CD14-positive monocyte (primary cell): ENCODE measurements around the gene SMPD3. TPM values are rescaled to one million over a fixed set of nuclear protein-coding genes. Genes with fewer than 3 reads are reported as not detected.

Source experiments
- DNase-seq, 3 donors: peaks; one replicate each; pipeline ENCODE4 v3.0.0-alpha.2; 2011 to 2022
- H2AFZ ChIP-seq: 2 replicates; pipeline ENCODE4 v1.6.0; 2012; ENCODE audit warnings: mild to moderate bottlenecking, low read depth, low read length, inconsistent platforms; ENCODE audit not compliant: insufficient read depth, poor library complexity, severe bottlenecking
- H3K27ac ChIP-seq, 2 donors: 1 replicate in 1 of 2; 2 replicates in 1 of 2; pipeline ENCODE4 v1.5.1; 2012 to 2013; ENCODE audit warnings: low read length in 2 of 2, control low read depth in 1 of 2, inconsistent platforms in 1 of 2, low read depth in 1 of 2, mild to moderate bottlenecking in 1 of 2
- H3K27me3 ChIP-seq, 2 donors: one replicate each; pipeline versions ENCODE4 v1.6.0 to v1.6.1; 2011 to 2013; ENCODE audit warnings: low read length in 2 of 2; ENCODE audit not compliant: control insufficient read depth in 2 of 2, insufficient read depth in 2 of 2
- H3K36me3 ChIP-seq, 2 donors: replicated peaks in 1 of 2; 1 replicate in 1 of 2; 2 replicates in 1 of 2; pipeline versions ENCODE4 v1.5.1 to v1.6.1; 2012 to 2013; ENCODE audit warnings: low read length in 2 of 2, control low read depth in 1 of 2, inconsistent platforms in 1 of 2, mild to moderate bottlenecking in 1 of 2; ENCODE audit not compliant: insufficient read depth in 2 of 2, control insufficient read depth in 1 of 2
- H3K4me1 ChIP-seq, 2 donors: 1 replicate in 1 of 2; 2 replicates in 1 of 2; pipeline versions ENCODE4 v1.5.1 to v1.6.1; 2012 to 2013; ENCODE audit warnings: low read length in 2 of 2, control low read depth in 1 of 2, inconsistent platforms in 1 of 2, mild to moderate bottlenecking in 1 of 2, moderate library complexity in 1 of 2; ENCODE audit not compliant: insufficient read depth in 2 of 2, control insufficient read depth in 1 of 2
- H3K4me2 ChIP-seq: replicated peaks from 2 replicates; pipeline ENCODE3; 2012; ENCODE audit warnings: low read length, moderate library complexity, mild to moderate bottlenecking; ENCODE audit not compliant: poor library complexity, severe bottlenecking; ENCODE audit errors: extremely low read depth
- H3K4me3 ChIP-seq, 3 experiments: fragments of 200-600 bp in 1 of 3; sonication (generic) in 1 of 3; replicated peaks in 1 of 3; 1 replicate in 2 of 3; 2 replicates in 1 of 3; pipeline ENCODE4 v1.5.1; 2011 to 2013; ENCODE audit warnings: low read length in 3 of 3, mild to moderate bottlenecking in 3 of 3, control low read depth in 2 of 3, low read depth in 2 of 3, inconsistent platforms in 1 of 3, moderate library complexity in 1 of 3
- H3K79me2 ChIP-seq: 2 replicates; pipeline ENCODE4 v1.6.0; 2012; ENCODE audit warnings: mild to moderate bottlenecking, control low read depth, inconsistent platforms, low read length, moderate library complexity; ENCODE audit not compliant: insufficient read depth
- H3K9ac ChIP-seq: 2 replicates; pipeline ENCODE4 v1.6.0; 2017; ENCODE audit warnings: low read length, mild to moderate bottlenecking; ENCODE audit not compliant: insufficient read depth, poor library complexity, severe bottlenecking
- H3K9me3 ChIP-seq, 2 donors: replicated peaks in 1 of 2; 1 replicate in 1 of 2; 2 replicates in 1 of 2; pipeline versions ENCODE4 v1.5.1 to v1.6.1; 2012 to 2013; ENCODE audit warnings: low read length in 2 of 2, control low read depth in 1 of 2; ENCODE audit not compliant: control insufficient read depth in 1 of 2, insufficient read depth in 1 of 2
- H4K20me1 ChIP-seq: 2 replicates; pipeline ENCODE4 v1.6.0; 2012; ENCODE audit warnings: mild to moderate bottlenecking, low read length, control low read depth, moderate library complexity; ENCODE audit not compliant: insufficient read depth
- H3K27ac Mint-ChIP-seq, 7 donors: one replicate each; pipeline ENCODE4 v1.8.0; 2020; ENCODE audit warnings: mild to moderate bottlenecking in 7 of 7, mixed read lengths in 7 of 7, moderate library complexity in 6 of 7, inconsistent platforms in 2 of 7
- H3K27me3 Mint-ChIP-seq, 3 donors: one replicate each; pipeline ENCODE4 v1.8.0; 2021 to 2022; ENCODE audit warnings: low read depth in 3 of 3, mild to moderate bottlenecking in 3 of 3, mixed read lengths in 3 of 3, moderate library complexity in 3 of 3, inconsistent platforms in 1 of 3
- H3K36me3 Mint-ChIP-seq, 2 donors: one replicate each; pipeline ENCODE4 v1.8.0; 2020; ENCODE audit warnings: mixed read lengths in 2 of 2, inconsistent platforms in 1 of 2, mild to moderate bottlenecking in 1 of 2
- H3K4me1 Mint-ChIP-seq: one replicate; pipeline ENCODE4 v1.8.0; 2020; ENCODE audit warnings: mild to moderate bottlenecking, mixed read lengths
- H3K4me3 Mint-ChIP-seq, 2 donors: one replicate each; pipeline ENCODE4 v1.8.0; 2020; ENCODE audit warnings: mild to moderate bottlenecking in 2 of 2, mixed read lengths in 2 of 2, moderate library complexity in 1 of 2
- H3K9me3 Mint-ChIP-seq, 7 donors: one replicate each; pipeline ENCODE4 v1.8.0; 2020 to 2022; ENCODE audit warnings: mixed read lengths in 7 of 7, mild to moderate bottlenecking in 6 of 7, moderate library complexity in 6 of 7, inconsistent platforms in 2 of 7
- WGBS: methylation state at CpG from one replicate; pipeline ENCODE4 v1.1.5; 2013; ENCODE audit warnings: missing lambda C conversion rate; ENCODE audit not compliant: insufficient coverage; 5-methylcytosine and 5-hydroxymethylcytosine counted together
- intact Hi-C, 2 donors: fragments of 100-400 bp; cut with micrococcal nuclease; formaldehyde crosslinking; loops; one replicate each; pipeline versions ENCODE4 v1.15.0 to v1.15.1; 2023
- polyA plus RNA-seq, 3 donors: library from polyadenylated mRNA; depleted of rRNA in 1 of 3; unstranded in 2 of 3; stranded (reverse) in 1 of 3; fragments of 300-500 nt in 2 of 3; fragments of >200 nt in 1 of 3; fragmentation: Illumina TruSeq in 2 of 3; gene quantifications; 1 replicate in 2 of 3; 2 replicates in 1 of 3; pipeline ENCODE4 v1.2.3, GENCODE V29; 2012 to 2021
- TF ChIP-seq, protein P1 (sequence below): fragments of 200-600 bp; IDR thresholded peaks from one replicate; pipeline ENCODE4 v1.8.0; 2022; ENCODE audit warnings: antibody characterized with exemption, mild to moderate bottlenecking

The SMPD3 gene
- polyA plus RNA-seq, 3 donors = 0.40 to 1.1 (median 0.51) TPM

DNA sequence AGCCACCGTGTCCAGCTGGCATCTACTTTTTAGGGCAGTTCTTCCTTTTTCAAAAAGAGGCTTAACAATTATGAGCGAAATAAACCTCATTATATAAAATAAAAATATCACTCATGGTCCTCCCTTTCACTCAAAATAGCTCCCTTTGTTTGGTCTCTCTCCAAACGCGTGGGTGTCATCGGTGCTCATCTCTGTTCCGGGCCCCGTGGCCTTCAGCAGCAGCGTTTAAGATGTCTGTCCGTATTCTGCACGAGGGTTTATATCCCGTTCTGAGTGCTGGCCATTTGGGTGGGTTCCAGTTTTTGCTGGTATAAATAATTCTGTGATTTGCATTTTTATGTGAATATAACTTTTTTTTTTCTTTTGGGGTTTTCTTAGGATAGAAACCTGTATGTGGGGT, 104.1 kb downstream of the SMPD3 start:
- Mint-ChIP-seq H3K9me3 (no peaks in the 10 kb centered on the region), H3K4me1 (no peaks in the 10 kb centered on the region), H3K27ac (no peak overlapping the region), H3K27me3 (peaks cover 0 to 3% (median 1%) of the 10 kb centered on the region in 3 donors), H3K4me3 (no peak overlapping the region), H3K36me3 (peaks cover 88 to 95% of the 10 kb centered on the region in 2 donors)
- H4K20me1 ChIP-seq = no peaks in the 10 kb centered on the region
- no peak overlapping the region for H3K4me3 ChIP-seq
- intact Hi-C loops = no loop called here
- DNase-seq = no peak
- no peak overlapping the region for H3K9ac ChIP-seq
- H3K9me3 ChIP-seq = no peaks in the 10 kb centered on the region
- no peaks in the 10 kb centered on the region for H3K27me3 ChIP-seq
- WGBS = 97% methylated on average over 10 of the region's 11 CpGs
- H3K27ac ChIP-seq = no peak overlapping the region
- H3K79me2 ChIP-seq = no peaks in the 10 kb centered on the region
- peaks cover 65 to 98% of the 10 kb centered on the region in 2 donors for H3K36me3 ChIP-seq
- TF ChIP-seq, protein P1, sequence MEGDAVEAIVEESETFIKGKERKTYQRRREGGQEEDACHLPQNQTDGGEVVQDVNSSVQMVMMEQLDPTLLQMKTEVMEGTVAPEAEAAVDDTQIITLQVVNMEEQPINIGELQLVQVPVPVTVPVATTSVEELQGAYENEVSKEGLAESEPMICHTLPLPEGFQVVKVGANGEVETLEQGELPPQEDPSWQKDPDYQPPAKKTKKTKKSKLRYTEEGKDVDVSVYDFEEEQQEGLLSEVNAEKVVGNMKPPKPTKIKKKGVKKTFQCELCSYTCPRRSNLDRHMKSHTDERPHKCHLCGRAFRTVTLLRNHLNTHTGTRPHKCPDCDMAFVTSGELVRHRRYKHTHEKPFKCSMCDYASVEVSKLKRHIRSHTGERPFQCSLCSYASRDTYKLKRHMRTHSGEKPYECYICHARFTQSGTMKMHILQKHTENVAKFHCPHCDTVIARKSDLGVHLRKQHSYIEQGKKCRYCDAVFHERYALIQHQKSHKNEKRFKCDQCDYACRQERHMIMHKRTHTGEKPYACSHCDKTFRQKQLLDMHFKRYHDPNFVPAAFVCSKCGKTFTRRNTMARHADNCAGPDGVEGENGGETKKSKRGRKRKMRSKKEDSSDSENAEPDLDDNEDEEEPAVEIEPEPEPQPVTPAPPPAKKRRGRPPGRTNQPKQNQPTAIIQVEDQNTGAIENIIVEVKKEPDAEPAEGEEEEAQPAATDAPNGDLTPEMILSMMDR = no peak
- H3K4me2 ChIP-seq = no peak overlapping the region
- H3K4me1 ChIP-seq = no peaks in the 10 kb centered on the region
- no peak overlapping the region for H2AFZ ChIP-seq

DNA sequence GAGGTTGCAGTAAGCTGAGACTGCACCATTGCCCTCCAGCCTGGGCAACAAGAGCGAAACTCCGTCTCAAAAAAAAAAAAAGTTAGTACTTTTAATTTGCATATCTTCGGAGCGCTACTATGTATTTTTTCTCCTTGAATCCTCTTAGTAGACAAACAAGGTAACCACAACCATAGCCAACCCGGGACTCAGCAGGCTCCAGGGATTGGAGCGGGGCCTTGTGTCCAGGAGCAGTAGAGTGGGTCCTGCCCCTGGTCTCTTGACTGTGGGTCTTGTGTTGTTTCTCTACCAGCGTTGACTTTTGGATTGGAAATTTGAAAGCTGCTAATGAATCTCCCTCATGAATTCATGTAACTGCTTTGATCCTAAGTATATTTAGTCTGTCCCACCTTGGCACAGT, 105.2 kb downstream of the SMPD3 start:
- Histone ChIP-seq H3K27me3 (no peaks in the 10 kb centered on the region), H3K9ac (no peak overlapping the region), H2AFZ (no peak overlapping the region), H3K4me2 (no peak overlapping the region), H3K9me3 (no peaks in the 10 kb centered on the region), H3K4me3 (no peak overlapping the region), H4K20me1 (no peaks in the 10 kb centered on the region), H3K79me2 (no peaks in the 10 kb centered on the region), H3K27ac (no peak overlapping the region), H3K4me1 (no peaks in the 10 kb centered on the region), H3K36me3 (peaks cover 64 to 98% of the 10 kb centered on the region in 2 donors)
- no peak overlapping the region for H3K27ac Mint-ChIP-seq
- H3K4me3 Mint-ChIP-seq = no peak overlapping the region
- no peaks in the 10 kb centered on the region for H3K9me3 Mint-ChIP-seq
- H3K4me1 Mint-ChIP-seq = no peaks in the 10 kb centered on the region
- intact Hi-C loops = no loop called here
- peaks cover 0 to 1% (median 1%) of the 10 kb centered on the region in 3 donors for H3K27me3 Mint-ChIP-seq
- H3K36me3 Mint-ChIP-seq = peaks cover 85 to 94% of the 10 kb centered on the region in 2 donors
- 100% methylated on average over 1 of the region's 7 CpGs for WGBS
- TF ChIP-seq, protein P1 = no peak
- no peak for DNase-seq
